ENCODE data around the gene PLCB4. TPM values are rescaled to one million over a fixed set of nuclear protein-coding genes. Genes with fewer than 3 reads are reported as not detected.

Gene PLCB4
- total RNA-seq, result 0.65 and 11.9 TPM in 2 replicates

DNA sequence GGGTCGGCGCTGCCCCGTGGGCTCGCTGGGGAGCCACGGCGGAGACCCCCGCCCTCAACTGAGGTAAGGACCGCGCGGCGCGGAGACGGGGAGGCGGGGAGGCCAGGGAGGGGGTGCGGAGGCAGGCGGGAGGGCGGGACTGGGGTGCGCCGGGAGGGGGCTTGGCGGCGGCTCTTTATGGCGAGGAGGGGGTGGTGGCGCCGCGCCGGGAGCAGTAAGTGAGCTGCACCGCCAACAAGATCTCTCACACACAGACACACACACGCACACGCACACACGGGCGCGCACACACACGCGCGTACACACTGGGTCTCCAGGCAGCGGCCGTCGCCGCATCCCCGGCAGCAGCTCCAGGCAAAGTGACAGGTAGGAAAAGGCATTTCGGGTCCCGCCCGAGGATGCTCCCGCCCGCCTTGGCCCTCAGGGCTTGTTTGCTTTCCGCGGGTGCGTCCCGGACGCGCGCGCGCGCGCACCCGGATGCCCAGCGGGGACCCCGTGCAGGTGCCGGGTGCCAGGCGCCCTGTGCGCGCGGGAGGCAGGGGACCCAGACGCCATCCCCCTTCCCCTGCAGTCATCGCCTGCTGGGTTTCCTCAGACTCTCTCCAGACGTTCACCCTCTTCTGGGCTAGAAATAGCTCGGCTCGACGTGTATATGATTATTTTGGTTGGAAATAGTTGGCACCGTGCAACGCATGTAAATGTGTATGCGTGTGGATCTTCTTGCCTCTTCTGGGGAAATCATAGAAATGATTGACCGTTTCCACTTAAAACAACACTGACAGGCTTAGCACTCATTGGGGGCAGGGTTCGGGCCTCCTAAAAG, at the start of gene PLCB4:
PLCB4 (plus strand) TSS at position 247 of the 823 bp plus-strand sequence. CDS start 238,728 bp downstream, outside the sequence.

DNA sequence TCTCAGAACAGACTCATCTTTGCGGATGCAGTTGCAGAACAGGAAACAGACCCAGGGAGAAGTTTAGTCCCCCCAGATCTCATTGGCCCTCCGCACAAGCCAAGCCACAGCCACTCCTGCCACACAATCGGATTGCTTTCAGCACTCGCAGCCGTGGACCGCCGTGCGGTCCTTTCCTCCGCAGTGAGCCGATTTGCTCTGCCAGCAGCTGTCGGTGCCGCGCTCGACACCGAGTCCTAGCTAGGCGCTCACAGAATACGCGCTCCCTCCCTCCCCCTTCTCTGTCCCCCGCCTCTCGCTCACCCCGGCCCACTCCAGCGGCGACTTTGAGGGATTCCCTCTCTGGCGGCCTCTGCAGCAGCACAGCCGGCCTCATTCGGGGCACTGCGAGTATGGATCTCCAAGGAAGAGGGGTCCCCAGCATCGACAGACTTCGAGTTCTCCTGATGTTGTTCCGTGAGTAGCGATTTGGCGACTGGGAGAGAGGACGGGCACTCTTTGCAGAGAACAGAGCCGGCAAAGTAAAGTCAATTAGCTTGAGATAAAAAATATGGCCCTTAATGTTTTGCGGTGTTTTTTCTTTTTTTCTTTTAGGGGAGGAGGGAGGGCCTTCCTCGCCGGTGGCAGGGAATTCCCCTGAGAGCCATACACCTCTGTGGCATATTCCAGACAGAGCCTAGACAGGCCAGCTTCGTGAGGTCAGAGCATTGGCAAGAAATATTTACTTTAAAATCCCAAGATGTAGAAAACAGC, 445.8 kb downstream of the PLCB4 start, which contains the start of gene LAMP5:
LAMP5 (plus strand) TSS at position 130 of the 753 bp plus-strand sequence; CDS start at position 393, 263 bp downstream.

